Measurements from ENCODE around the gene TAF11. TPM values are rescaled to one million over a fixed set of nuclear protein-coding genes. Genes with fewer than 3 reads are reported as not detected.
"Not testable (repeated sequence)": the region's sequence is repeated elsewhere in the genome, so short reads cannot be mapped to it uniquely, and the experiment has no call there.

Gene TAF11
- polyA plus RNA-seq, 1 donor: 58.2 TPM

DNA sequence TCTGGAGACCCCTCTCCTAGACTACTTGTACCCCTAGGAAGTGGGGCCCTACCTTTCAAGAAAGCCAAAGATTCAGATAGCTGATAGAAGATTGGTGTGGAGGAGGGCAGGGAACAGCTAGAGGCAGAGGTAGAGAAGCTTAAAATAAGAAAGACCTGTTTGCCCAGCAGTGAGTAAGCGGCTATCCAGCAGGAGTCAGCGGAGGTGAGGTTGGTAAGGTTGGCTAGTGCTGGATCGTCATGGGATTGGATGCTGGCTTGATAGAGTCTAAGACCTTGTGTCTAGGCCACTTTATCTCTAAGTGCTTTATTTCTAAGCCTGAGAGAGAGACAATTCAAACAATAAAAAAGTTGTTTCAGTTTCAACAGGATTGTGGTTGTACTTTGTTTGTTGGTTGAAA lies 20.4 kb upstream of the TAF11 start:
- no peak for DNase-seq

DNA sequence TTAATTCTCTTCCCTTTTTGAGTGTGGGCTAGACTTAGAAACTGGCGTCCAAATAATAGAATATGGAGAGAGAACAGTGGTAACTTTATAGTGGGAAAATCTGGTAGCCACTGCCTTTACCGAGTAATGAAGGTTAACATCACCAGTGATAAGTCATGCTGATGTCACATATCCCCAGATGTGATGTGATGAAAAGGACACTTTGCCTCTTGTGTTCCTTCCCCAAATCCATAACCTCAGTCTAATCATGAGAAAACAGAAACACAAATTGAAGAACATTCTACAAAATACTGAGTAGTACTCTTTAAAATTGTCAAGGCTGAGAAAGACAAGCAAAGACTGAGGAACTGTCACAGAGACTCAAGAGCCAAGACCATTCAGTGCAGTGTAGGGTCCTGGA lies 19.0 kb upstream of the TAF11 start:
- DNase-seq: no peak

DNA sequence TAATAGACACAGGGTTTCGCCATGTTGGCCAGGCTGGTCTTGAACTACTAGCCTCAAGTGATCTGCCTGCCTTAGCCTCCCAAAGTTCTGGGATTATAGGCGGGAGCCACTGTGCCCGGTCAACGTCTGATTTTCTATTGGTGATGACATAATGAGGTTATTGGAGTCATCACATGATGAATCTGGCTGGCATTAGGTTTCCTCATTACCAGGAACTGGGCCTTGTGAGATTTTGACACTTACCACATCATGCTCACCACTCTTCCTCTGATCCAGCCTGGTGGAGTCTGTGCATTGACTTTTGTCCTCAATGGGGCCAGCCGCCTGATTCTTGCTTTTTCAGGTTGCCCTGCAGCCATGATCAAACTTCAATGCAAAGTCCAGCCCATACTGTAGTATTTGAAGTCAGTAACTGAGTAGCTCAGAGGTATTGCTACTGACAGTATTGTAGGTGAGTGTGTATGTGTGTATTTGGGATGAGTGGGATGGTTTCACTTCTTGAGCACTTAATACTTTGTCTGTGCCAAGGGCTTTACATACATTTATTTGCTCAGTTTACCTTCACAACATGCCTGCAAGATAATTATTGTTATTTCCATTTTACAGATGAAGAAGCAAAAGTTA lies 17.3 kb upstream of the TAF11 start:
- DNase-seq: no peak

DNA sequence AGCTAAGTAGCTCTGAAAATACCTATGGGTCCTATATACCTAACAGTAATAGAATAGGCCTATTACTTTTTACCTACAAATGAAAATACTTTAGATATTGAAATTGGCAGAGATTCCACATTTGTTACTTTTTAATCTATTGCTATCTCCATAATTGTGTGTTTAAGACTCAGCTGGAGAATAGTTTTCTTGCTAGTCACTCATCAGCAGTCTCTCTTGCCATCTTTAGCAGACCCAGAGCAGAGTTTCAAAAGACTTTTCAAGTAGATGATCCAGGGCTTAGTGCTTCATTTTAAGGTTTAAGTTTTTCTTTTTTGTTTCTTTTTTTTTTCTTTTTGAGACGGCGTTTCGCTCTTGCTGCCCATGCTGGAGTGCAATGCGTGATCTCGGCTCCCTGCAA lies 14.1 kb upstream of the TAF11 start:
- DNase-seq: no peak

DNA sequence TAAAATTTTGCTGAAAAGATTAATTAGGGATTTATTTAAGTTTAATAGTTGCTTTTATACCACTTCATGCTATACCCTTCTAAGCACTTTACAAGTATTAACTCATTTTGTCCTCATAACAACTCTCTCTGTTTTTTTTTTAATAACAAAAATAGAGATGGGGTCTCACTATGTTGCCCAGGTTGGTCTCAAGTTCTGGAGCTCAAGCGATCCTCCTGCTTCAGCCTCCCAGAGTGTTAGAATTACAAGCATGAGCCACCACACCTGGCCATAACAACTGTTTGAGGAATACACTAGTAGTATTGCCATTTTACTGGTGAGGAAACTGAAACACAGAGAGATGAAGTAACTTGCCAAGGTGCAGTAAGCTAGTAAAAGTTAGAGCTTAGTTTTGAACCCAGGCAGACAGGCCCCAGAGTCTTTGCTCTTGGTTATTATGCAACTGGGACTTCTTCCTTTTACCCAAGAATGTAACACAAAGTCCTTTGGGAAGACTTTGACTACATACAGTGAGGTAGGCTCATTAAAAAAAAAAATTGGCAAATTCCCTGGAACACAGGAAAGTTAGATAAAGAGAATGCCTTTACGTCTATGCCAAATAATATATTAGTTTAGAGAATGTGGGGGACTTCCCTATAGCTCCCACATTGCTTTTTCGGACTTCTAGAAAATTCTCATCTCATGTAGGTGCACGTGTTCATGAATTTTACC lies 12.6 kb upstream of the TAF11 start:
- no peak for DNase-seq

DNA sequence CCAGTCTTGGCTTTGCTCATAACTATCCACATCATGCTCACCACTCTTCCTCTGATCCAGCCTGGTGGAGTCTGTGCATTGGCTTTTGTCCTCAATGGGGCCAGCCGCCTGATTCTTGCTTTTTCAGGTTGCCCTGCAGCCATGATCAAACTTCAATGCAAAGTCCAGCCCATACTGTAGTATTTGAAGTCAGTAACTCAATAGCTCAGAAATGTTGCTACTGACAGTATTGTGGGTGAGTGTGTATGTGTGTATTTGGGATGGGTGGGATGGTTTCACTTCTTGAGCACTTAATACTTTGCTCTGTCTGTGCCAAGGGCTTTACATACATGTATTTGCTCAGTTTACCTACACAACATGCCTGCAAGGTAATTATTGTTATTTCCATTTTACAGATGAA lies 11.9 kb upstream of the TAF11 start:
- not testable (repeated sequence) for DNase-seq

DNA sequence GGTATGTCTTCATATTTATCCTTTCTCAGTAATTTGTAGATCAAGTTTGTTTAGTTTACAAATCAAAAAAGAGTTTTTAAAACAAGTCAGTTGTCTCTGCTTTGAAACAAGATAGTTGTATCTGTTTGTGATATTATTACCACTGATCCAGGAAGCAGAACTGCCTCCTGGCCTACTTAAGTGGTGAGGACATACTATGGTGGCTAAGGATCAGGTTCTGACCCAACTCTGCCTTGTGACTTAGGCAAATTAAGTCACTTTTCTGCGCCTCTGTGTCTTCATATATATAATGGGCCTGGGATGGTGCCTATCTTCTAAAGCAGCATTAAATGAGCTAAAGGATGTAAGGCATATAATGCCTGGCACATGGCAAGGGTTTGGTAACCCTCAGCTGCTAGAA lies 9.9 kb upstream of the TAF11 start:
- DNase-seq: no peak

DNA sequence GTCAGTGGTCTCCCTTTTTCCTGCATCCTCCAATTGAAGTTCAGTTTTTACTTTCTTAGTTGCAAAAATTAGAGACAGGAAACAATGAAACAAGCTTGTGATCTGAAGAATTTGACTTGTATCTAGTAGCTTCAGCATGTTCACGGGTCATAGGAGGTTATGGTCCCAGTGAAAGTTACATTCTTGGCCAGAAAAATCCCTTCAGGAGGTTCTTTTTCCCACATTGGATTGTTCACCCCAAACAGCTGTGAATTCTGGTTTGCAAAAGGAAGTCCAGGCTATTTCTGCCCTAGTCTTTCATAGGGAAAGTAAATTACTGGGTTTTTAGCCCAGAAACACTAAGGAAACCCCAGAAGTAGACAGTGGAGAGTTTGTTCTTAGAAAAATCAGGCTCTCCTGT lies 9.3 kb upstream of the TAF11 start:
- DNase-seq: no peak

DNA sequence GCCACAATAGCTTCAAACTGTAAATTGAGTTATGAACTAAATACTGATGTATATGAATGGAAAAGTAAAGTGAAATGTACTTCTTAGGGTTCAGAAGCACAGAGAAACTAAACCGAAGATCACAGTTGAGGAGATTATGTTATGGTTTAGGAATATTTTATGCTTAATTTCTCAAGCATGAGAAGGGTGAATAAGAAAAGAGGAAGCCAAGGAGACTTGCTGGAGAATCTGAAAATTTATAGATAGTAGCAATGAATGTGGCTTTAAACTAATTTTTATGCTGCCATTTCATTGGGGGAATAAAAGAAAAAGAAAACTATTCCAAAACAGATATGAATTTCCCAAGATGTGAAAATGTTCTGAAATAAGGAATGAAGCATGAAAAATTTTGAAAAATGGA lies 6.9 kb upstream of the TAF11 start:
- DNase-seq: no peak

DNA sequence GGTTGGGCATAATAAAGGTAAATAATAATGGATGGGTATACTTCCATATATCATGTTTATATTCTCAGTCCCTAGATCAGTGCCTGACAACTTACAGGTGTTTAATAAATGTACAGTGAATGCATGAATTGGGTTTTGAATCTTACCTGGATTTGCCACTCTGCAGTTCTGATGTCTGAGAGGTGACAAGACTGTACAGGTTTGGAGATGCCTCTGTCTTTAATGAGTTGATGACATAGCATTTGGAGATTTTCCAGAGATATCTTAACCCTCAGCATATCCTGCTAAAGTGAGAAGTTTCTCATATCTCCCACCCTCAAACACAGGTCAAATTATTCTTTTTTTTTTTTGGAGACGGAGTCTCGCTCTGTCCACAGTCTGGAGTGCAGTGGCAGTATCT lies 3.5 kb upstream of the TAF11 start:
- DNase-seq: no peak

DNA sequence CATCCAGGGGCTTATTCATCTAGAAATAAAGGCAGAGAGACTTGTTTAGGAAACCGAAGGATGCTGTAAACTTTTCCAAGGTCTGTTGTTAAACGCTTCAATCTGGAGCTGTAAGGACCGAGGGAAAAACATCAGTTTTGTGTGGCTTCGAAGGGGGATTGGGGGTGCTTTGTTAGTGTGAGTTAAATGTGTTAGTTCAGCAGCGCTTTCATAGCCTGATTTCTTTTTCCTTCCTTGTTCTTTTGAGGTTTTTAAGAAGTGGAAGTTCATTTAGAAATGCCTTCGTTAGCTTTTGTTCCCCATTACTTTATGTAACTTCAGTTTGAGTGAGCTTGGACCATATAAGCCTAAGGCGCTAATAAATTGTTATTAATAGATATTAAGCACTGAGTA lies 2.7 kb upstream of the TAF11 start:
- no peak for DNase-seq

DNA sequence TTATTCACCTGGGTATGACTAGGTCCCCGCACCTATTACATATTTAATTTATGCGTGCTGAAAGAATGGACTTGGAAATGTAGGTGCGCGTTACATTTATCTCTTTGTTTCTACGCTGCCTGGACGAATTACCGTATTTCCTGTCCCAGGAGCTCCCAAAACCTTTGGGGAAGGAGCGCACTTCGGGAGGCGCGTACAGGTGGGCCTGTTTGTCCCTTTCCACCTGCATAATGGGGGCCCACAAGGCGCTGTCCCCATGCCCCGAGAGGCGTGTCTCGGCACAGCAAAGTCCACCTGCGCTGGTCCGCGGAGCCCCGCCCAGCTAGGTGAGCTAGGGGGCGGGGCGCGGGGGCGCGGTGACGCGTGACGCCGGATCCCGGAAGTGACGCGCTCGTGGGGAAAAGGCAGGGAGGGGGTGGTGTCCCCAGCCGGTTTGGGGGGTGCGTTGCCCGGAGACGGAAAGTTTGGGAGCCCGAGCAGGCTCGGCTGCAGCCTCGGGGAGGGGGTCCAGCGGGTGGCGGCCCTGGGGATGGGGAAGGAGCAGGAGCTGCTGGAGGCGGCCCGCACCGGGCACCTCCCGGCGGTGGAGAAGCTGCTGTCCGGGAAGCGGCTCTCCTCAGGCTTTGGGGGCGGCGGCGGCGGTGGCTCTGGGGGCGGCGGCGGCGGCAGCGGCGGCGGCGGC lies 1.2 kb upstream of the TAF11 start, which contains the start of gene ANKS1A:
Gene ANKS1A (plus strand): TSS at position 382 of the 682 bp plus-strand sequence. CDS start 148 bp downstream, at position 530.
- peak; percentile 80 for DNase-seq

DNA sequence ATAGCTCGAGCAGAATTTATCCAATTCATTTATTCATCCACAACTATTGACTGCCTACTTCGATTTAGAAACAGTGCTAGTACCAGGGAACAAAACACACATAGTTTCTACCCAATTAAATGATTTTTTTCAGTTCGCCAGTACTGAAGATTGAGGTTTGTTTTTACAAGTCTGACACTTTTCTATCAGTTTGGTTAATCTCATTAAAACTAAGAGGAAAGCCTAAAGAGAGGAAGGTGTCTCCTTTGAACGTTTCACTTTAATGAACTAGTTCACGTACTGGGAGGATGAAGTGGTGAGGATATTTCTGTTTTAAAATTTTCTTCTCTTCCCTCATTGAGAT lies 643 bp upstream of the TAF11 start:
- DNase-seq: peak; percentile 22

DNA sequence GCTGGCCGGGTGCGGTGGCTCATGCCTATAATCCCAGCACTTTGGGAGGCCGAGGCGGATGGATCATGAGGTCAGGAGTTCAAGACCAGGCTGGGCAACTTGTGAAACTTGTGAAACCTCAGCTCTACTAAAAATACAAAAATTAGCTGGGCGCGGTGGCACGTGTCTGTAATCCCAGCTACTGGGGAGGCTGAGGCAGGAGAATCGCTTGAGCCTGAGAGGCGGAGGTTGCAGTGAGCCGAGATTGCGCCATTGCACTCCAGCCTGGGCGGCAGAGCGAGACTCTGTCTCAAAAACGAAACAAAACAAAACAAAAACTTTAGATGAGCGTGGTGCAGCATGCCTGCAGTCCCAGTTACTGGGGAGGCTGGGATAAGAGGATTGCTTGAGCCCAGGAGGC lies 2.0 kb downstream of the TAF11 start:
- DNase-seq: not testable (repeated sequence)

DNA sequence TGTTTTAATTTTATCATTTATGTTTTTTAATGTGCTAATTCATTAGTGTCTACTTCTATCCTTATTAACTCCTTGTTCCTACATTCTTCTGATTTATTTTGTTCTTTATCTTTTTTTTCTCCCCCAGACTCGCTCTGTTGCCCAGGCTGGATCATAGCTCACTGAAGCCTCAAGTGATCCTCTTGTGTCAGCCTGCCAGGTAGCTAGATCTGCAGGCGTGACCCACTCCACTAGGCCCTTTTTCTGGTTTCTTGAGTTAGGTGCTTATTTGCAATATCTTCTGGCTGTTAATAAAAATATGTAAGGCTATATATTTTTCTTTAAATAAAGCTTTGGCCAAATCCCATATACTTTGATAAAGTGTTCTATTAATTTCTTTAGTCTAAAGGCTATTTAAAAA lies 2.8 kb downstream of the TAF11 start:
- no peak for DNase-seq

DNA sequence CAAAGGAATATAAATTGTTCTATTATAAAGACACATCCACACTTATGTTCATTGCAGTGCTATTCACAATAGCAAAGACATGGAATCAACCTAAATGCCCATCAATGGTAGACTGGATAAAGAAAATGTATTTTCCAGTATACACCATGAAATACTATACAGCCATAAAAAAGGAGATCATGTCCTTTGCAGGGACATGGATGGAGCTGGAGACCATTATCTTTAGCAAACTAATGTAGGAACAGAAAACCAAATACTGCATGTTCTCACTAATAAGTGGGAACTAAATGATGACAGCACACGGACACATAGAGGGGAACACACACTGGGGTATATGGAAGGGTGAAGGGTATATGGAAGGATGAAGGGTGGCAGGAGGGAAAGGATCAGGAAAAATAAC lies 3.8 kb downstream of the TAF11 start:
- not testable (repeated sequence) for DNase-seq

DNA sequence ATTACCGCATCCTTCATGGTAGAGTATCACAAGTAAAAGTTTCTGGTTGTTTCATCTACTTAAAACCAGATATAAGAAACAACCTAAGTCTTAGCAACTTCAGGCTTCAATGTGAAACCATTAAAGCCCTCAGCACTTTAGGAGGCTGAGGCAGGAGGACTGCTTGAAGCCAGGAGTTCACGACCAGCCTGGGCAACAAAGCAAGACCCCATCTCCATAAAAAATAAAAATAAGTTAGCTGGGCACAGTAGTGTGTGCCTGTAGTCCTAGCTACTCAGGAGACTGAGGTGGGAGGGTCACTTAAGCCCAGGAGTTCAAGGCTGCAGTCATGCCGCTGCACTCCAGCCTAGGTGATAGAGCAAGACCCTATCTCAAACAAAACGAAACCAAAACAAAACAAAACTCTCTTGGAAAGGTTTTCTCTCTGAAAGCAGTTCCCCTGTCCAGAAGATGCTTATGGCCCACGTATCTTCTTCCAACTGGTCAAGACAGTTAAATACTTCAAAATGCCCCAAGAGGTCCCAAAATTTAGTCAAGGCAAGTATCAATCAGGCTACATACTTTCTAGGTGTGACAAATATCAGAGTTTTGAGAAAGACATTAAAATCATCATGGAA lies 9.9 kb downstream of the TAF11 start:
- DNase-seq: no peak

DNA sequence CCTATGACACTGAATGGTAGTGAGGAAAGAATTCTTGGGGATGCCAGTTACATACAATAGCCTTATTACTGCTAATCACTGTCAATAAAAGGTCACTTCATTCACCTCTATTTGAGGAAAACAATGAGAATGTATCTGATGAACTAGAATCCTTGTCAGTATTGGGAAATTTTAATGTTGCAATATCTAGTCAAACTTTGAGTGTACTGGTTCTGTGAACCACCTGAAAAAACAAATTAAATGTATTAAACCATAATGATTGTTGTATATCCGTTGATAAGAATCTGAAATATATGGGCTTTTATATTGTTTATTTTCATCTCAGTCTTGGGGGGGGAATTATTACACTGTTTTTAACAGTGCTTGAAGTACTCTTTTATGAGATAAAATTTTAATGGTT lies 10.6 kb downstream of the TAF11 start:
- DNase-seq: no peak

DNA sequence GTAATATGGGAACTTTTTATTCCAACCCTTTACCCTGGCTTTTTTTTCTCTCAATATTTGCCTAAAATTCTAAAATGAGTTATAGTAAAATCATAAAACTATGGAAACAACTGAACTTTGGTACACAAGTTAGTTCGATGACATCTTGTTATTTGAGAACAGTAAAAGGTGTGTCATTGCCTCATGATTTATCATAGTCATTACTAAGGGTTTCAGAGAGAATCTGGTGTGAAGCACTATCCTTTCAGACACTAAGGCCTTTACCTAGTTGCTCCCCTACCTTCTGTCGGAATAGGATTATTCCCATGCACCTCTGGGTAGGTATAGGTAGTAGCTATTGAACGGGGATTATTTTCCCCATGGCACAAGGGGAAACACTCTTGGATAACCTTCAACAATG lies 11.4 kb downstream of the TAF11 start:
- no peak for DNase-seq

DNA sequence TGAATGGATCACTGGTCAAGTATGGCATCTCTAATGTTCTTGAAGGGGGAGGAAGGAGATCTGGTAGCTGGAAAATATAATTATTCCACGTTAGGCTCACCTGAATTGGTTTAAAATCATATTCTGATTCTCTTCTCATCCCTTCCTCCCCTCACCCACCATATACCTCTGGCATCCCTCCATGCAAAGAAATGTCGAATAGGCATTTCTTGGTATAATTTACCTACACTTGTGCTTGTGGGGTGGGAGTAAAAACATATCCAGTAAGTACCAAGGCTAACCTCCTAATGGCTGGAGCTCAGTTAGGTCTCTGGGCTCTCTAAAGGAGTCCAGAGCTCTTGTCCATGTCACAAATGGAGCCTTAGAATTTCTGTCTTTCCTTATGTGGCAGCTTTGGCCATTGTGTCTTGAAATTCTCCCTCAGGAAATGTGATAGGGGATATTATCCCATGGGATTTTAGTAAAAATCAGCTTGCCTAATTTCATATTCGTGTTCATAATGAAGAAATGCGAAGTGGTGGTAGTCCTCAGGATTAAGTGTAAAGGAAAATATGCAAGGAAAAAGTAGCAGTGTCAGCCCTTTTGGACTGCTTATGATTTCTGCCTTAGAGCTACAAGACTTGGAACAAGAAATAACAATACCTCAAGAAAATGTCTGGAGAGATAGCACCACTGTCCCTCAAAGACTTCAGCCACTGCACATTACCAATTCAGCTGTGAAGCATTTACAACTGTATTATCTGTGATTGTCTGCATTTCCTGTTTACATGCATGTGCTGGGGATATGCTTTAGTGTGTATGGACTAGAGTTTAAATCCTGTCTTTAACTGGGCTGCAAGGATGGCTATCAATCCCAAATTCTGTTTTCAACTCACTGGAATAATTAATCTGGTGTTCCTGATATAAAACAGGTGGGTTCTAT lies 12.3 kb downstream of the TAF11 start:
- no peak for DNase-seq

DNA sequence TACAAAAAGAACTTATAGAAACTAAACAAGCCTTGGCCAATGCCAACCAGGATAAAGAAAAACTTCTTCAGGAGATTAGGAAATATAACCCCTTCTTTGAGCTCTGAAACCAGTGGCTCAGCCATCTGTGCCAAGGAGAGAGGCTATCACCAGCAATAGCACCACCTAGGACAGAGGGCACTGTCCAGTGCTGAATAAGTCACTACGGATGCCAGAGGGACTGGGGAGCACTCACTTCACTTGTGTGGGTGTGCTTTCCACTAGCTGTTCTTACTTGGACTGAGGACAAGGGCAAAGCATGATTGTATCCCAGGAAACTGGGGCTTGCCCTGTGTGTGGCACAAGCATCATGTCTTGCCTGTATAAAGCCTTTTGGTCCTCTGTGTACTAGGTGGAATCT lies 15.5 kb downstream of the TAF11 start:
- no peak for DNase-seq

DNA sequence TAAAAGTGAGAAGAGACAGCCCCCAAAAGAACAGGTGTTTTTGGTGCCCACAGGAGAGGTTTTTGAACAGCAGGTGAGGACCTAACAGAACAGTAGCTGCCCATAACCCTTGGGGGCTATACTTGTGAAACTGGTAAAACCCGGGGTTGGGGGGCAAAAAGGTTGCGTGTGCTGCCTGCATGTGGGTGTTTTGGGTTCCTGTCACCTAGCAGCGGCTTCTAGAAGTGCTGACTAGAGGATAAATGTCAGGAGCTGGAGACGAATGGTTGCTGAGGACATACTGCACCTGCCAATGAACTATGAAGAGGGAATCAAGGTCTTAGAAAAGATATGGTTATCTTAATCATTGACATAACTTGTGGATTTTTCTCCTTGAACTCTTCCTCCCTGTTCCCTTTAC lies 16.0 kb downstream of the TAF11 start:
- DNase-seq: no peak

Measured in left kidney (tissue), 2 donors.